Panc1 (cell line): ENCODE results near the gene AFDN. TPM values are rescaled to one million over a fixed set of nuclear protein-coding genes. Genes with fewer than 3 reads are reported as not detected.

ENCODE experiments used
- ATAC-seq: fragments of 200-7000 bp; cut with Tn5 transposase; 2 replicates; pipeline ENCODE4 v1.9.1; 2020; ENCODE audit warnings: mild to moderate bottlenecking, moderate library complexity
- BruUV-seq: library from RNA; stranded (reverse); fragments of 400-500 nt; replicated peaks from 2 replicates; lab custom pipeline; 2021; lab: Mats Ljungman, UMichigan
- CTCF ChIA-PET: fragments of 300-600 bp; sonication (Branson Sonifier 250); formaldehyde crosslinking; loops from one replicate; lab custom pipeline; 2022; ENCODE audit warnings: antibody characterized with exemption; lab: Charles Lee
- POLR2A ChIA-PET: fragments of 300-600 bp; sonication (Branson Sonifier 250); formaldehyde crosslinking; loops from one replicate; lab custom pipeline; 2022; ENCODE audit warnings: antibody characterized with exemption; lab: Charles Lee
- DNase-seq: peaks from one replicate; pipeline ENCODE4 v3.0.0-alpha.2; 2010; ENCODE audit warnings: low read depth, low spot score
- H3K27ac ChIP-seq: 2 replicates; pipeline ENCODE4 v1.5.1; 2011; ENCODE audit warnings: mild to moderate bottlenecking, low read length, inconsistent platforms
- H3K27me3 ChIP-seq: fragments of 200-500 bp; sonication (Bioruptor generic); 2 replicates; pipeline ENCODE4 v1.6.0; 2014; ENCODE audit warnings: low read length, inconsistent platforms; ENCODE audit not compliant: control insufficient read depth, insufficient read depth
- H3K36me3 ChIP-seq: fragments of 200-500 bp; sonication (Bioruptor generic); 2 replicates; pipeline ENCODE4 v1.5.1; 2014; ENCODE audit warnings: inconsistent platforms, mild to moderate bottlenecking, low read length, moderate library complexity; ENCODE audit not compliant: control insufficient read depth, insufficient read depth
- H3K4me1 ChIP-seq: 2 replicates; pipeline ENCODE4 v1.5.1; 2011; ENCODE audit warnings: inconsistent platforms, mild to moderate bottlenecking, low read length, moderate library complexity; ENCODE audit not compliant: control insufficient read depth, insufficient read depth
- H3K4me3 ChIP-seq, 2 experiments: 2 replicates each; pipeline ENCODE4 v1.5.1; 2011 to 2012; ENCODE audit warnings: low read depth in 2 of 2, low read length in 2 of 2, mild to moderate bottlenecking in 2 of 2, inconsistent platforms in 1 of 2, moderate library complexity in 1 of 2
- H3K9me3 ChIP-seq: fragments of 200-500 bp; sonication (Bioruptor generic); 2 replicates; pipeline ENCODE4 v1.5.1; 2014; ENCODE audit warnings: low read depth, mild to moderate bottlenecking, inconsistent platforms, low read length, moderate library complexity; ENCODE audit not compliant: control insufficient read depth, insufficient read depth
- CTCF ChIP-seq: fragments of 450-650 bp; IDR thresholded peaks from 2 replicates; pipeline ENCODE4 v1.5.1; 2017; ENCODE audit warnings: mild to moderate bottlenecking
- POLR2AphosphoS5 ChIP-seq: IDR thresholded peaks from 2 replicates; pipeline ENCODE4 v1.6.1; 2012; ENCODE audit warnings: mild to moderate bottlenecking, low read depth, low read length, moderate library complexity
- REST ChIP-seq, 2 experiments: IDR thresholded peaks; 2 replicates each; pipeline ENCODE4 v1.6.1; 2011 to 2012; ENCODE audit warnings: low read depth in 2 of 2, control low read depth in 1 of 2, low read length in 1 of 2, mild to moderate bottlenecking in 1 of 2, moderate library complexity in 1 of 2; ENCODE audit not compliant: insufficient read depth in 1 of 2
- SIN3A ChIP-seq: IDR thresholded peaks from 2 replicates; pipeline ENCODE4 v1.6.1; 2012; ENCODE audit warnings: low read depth, mild to moderate bottlenecking, low read length, moderate library complexity, borderline replicate concordance; ENCODE audit not compliant: insufficient read depth
- TCF7L2 ChIP-seq: IDR thresholded peaks from 2 replicates; pipeline ENCODE4 v1.6.1; 2011; ENCODE audit warnings: mild to moderate bottlenecking, low read depth, low read length, inconsistent platforms
- in situ Hi-C: cut with HindIII; loops from 2 replicates; pipeline ENCODE4 v1.10.0; 2016; ENCODE audit warnings: low sequenced_read_pairs, low pct_unique_long_range_greater_than_20kb
- intact Hi-C: fragments of 100-400 bp; cut with micrococcal nuclease; formaldehyde crosslinking; loops from one replicate; pipeline ENCODE4 v1.10.0; 2022; ENCODE audit not compliant: unreplicated experiment
- total RNA-seq: library from RNA; stranded (reverse); gene quantifications from one replicate; pipeline ENCODE4 v1.2.1, GENCODE V29; 2021; ENCODE audit not compliant: unreplicated experiment

Gene AFDN
- total RNA-seq, 1 experiment from 2014 or later = 143 TPM

GRCh38 chr6:167910652-167911051, 83.9 kb downstream of the AFDN start:
- Histone ChIP-seq H3K27me3 (no peaks in the 10 kb centered on the region), H3K9me3 (no peaks in the 10 kb centered on the region), H3K4me3 (no peak overlapping the region), H3K27ac (no peak overlapping the region), H3K4me1 (no peaks in the 10 kb centered on the region), H3K36me3 (peaks cover 24% of the 10 kb centered on the region)
- ChIA-PET CTCF (no interaction called here), POLR2A (no interaction called here)
- TF ChIP-seq TCF7L2 (no peak), POLR2AphosphoS5 (no peak), REST (IDR thresholded peaks at IDR 0.05; ENCODE audit: insufficient read depth in 1 of 2, low read depth in 2 of 2, low read length in 1 of 2) (no peak), SIN3A (no peak), CTCF (no peak)
- intact Hi-C loops = loop anchor here (10.0 kb wide), 1 partner anchor 144 kb away; no protein-coding TSS in a partner anchor
- ATAC-seq (no peak), DNase-seq (no peak)
- no TSS peak for BruUV-seq
- in situ Hi-C loops = no loop called here

- no TSS peak for BruUV-seq
- in situ Hi-C loops = no loop called here
- no peak overlapping the region for H3K27ac ChIP-seq
- no peaks in the 10 kb centered on the region for H3K9me3 ChIP-seq
- TF ChIP-seq TCF7L2 = no peak
- TF ChIP-seq CTCF = no peak
- no peak for TF ChIP-seq REST (IDR thresholded peaks at IDR 0.05; ENCODE audit: insufficient read depth in 1 of 2, low read depth in 2 of 2, low read length in 1 of 2)
- no peak for TF ChIP-seq SIN3A
- no peak for TF ChIP-seq POLR2AphosphoS5
- no peak overlapping the region for H3K4me3 ChIP-seq
- no peaks in the 10 kb centered on the region for H3K4me1 ChIP-seq
- ChIA-PET CTCF (no interaction called here), POLR2A (no interaction called here)
- intact Hi-C loops = loop anchor here (10.0 kb wide), 1 partner anchor 142 kb away; no protein-coding TSS in a partner anchor
- H3K27me3 ChIP-seq = no peaks in the 10 kb centered on the region
- H3K36me3 ChIP-seq = peaks cover 30% of the 10 kb centered on the region
- ATAC-seq (no peak), DNase-seq (no peak)
These were observed 85.8 kb downstream of the AFDN start for GRCh38 chr6:167912494-167912893.
